HG02852 (cell line): ENCODE measurements around the gene STK10.

ENCODE experiments used
- ATAC-seq: cut with Tn5 transposase; IDR thresholded peaks from one replicate; pipeline ENCODE4 v1.9.1; 2021; ENCODE audit warnings: mild to moderate bottlenecking, moderate library complexity; ENCODE audit not compliant: unreplicated experiment

STK10 gene

GRCh38 chr5:172093559-172093958, 94.5 kb downstream of the STK10 start:
- no peak for ATAC-seq

GRCh38 chr5:172091956-172092732, 95.9 kb downstream of the STK10 start:
- no peak for ATAC-seq

DNA sequence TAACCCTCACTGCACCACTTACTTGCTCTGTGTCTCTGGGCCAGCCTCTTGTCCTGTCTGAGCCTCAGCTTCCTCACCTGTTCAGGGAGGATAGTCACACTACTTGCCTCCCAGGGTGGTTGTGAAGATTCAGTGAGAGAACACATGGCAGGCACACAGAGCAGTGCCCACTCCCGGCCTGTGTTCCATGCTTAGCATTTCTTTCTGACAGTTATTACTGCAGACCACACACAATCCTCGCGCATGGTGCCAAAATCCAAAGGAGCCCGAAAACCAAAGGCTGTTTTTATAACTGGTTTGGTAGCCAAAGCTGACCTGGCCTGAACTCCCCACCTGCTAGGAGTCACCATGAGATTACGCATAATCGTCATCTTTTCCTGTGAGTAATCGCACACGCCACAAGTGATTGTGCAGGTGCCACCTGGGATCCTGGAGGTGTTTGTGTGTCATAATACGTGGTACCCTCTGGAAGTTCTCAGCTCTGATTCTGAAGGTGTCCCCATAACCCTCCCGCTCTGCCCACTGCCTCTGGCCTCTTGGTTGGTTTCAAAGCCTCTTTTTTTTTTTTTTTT, 97.0 kb downstream of the STK10 start:
- no peak for ATAC-seq

GRCh38 chr5:172089298-172090117, 98.5 kb downstream of the STK10 start:
- ATAC-seq = no peak

DNA sequence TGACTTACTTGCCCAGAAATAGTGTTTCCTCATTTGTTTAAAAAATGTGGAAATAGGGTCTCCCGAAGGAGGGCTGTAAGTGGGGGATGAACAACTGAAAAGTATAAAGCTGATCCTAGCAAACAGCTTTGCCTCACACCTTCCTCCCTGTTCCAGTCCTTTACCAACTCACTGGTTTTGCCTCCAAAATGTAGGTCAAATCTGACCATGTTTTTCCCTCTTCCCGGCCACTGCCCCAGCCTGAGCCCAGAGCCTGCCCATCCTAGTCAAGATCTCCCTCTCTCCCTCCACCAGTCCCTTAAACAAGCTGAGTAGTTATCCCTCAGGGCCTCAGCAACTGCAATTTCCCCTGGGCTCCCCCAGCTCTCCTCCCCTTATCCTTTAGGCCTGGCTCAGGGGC, 99.2 kb downstream of the STK10 start:
- ATAC-seq = no peak

DNA sequence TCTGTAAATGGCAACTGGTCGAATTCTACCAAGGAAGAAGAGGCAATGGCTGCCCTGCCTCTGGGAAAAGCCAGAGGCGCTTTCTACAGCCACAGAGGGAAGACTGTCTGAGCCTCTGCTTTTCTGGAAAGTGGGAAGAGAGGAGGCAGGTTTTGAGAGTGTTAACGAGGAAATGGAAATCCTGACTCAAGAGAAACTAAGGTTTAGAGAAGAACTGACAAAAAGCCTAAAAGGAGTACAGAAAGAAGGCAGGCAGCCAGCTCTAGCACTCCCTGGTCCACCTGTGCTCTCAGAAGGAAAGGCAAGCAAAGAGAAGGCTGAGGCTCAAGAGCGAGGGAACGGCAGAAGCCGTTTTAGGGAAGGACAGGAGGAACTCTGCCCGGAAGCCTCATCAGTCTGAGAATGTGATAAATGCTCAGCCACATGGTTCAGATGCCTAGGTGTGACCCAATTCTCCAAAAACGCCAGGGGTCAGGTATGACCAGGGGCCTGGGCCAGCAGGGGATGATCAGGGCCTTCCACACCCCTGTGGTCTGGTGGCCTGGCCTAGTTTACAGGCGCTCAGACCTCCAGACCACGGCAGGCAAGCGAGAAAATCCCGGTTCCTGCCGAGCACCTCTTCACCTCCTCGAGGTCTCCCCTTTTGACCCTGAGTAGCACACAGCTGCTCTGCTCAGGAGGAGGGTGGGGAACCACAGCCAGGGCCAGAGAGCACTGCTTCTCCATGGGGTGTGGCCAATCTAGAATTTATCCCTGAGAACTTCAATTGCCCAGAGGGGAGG, 101.6 kb downstream of the STK10 start:
- no peak for ATAC-seq

DNA sequence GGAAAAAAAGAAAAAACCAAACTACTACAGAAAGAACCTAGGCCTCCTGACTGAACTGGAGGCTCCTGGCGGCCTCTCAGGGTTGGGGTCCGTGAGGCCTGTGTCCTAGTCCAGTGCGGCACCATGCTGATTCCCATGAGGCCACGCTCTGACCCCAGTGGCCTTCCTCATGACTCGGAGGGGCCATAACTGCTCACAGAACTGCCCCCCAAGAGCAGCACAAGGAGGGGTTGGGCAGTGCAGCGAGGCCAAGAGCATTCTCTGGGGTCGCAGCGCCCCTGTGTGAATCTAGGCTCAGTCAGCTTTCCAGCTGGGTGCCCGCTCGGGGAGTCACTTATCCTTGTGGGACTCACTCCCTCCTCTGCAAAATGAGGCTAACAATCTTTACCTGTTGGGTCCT, 102.3 kb downstream of the STK10 start:
- no peak for ATAC-seq

DNA sequence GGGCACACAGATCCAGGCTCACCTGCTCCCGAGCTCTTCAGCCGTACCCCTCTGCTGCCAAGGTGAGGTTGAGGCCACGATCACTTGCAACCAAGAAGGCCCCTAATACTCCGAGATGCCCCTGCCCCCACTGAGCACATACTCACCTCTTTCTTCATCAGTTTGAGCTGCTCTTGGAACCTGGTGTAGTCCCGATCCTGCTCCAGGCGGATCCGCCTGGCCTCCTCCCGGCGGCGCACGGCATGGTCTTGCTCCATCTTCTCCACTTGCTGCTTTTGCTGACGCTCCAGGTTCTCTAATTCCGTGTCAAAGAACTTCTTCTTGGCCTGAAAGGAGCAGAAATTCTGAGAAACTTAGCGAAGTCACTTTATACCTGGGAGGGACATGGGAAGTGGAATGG, 105.8 kb downstream of the STK10 start:
- ATAC-seq = no peak

- ATAC-seq = no peak
These were observed 108.1 kb downstream of the STK10 start for GRCh38 chr5:172079876-172080275.

- ATAC-seq = no peak
These were observed 109.2 kb downstream of the STK10 start for GRCh38 chr5:172078726-172079345.

DNA sequence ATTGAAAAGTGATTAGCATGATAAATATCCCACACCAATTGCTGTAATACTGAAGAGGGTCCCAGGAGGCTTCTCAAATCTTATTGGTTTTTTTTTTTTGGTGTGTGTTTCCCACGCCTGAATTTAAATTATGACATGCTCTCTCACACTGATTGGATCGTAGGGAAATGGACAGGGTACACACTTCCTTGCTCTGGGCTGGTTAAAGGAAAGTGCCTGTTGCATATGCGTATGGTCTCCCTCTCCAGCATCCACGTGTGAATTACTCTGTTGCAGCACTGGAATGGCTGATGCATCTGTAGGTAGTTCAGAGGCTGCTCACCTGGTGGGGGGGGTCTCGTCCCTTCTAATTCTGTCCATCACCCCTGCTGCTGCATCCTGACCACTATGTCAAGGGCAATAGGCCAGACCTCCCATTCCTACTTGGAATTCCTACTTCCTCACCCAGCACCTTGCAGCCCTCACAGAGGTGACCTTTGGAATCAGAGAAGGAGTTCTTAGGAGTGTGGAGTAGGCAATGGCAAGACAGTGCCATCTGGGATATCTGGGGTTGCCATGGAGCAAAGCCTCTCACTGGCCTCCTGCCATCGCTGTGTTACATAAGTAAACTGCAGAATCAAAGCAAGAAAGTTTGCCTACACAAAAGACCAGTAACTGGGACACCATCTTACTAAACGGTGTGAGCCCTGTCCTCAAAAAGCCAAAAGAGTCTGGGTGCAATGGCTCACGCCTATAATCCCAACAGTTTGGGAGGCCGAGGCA, 110.2 kb downstream of the STK10 start:
- ATAC-seq = no peak

GRCh38 chr5:172076761-172077244, 111.2 kb downstream of the STK10 start:
- ATAC-seq = no peak

DNA sequence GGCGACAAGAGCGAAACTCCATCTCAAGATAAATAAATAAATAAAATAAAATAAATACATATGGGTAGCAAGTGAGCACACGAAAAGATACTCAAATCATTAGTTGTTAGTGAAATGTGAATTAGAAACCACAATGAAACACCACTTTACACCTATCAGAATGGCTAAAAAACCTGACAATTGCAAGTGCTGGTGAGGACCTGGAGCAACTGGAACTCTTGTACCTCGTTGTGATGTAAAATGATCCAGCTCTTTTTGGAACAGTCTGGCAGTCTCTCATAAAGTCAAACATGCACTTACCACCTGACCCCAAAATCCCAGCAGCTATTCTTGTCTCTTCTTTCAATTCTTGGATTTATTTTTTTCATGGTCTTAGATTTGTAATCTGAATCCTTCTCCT, 112.4 kb downstream of the STK10 start:
- ATAC-seq = no peak

DNA sequence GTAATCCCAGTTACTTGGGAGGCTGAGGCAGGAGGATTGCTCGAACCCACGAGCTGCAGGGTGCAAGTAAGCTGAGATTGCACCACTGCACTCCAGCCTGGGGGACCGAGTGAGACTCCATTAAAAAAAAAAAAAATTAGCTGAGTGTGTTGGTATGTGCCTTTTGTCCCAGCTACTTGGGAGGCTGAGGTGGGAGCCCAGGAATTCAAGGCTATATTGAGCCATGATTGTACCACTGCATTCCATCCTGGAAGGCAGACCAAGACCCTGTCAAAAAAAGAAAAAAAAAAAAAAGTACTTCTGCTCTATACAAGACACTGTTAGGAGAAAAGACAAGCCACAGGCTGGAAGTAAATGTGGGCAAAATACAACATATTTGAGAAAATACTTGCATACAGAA, 113.1 kb downstream of the STK10 start:
- no peak for ATAC-seq

DNA sequence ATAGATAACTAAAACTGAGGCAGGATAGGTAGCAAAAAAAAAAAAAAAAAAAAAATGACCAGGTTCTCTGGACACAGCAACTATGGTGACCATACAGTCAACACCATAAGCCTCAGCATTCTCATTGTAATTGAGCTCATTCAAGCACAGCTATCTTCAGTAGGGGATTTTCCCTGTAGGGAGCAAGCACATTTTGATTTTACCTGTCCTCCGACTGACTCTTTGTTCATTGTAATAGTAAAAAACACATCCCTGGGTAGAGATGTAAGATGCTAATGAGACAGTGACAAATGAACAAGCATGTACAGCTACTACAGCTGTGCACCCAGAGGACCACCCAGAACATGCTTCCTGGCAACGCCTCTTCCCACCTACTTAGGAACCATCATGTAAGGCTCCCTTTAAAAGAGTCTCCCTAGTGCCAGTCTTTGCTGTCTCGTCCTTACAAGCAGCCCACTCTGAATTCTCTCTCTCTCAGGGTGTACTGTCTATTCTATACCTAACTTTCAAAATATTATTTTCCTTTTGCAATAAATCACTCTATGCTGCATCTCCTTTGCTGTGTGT, 116.6 kb downstream of the STK10 start:
- ATAC-seq = no peak

DNA sequence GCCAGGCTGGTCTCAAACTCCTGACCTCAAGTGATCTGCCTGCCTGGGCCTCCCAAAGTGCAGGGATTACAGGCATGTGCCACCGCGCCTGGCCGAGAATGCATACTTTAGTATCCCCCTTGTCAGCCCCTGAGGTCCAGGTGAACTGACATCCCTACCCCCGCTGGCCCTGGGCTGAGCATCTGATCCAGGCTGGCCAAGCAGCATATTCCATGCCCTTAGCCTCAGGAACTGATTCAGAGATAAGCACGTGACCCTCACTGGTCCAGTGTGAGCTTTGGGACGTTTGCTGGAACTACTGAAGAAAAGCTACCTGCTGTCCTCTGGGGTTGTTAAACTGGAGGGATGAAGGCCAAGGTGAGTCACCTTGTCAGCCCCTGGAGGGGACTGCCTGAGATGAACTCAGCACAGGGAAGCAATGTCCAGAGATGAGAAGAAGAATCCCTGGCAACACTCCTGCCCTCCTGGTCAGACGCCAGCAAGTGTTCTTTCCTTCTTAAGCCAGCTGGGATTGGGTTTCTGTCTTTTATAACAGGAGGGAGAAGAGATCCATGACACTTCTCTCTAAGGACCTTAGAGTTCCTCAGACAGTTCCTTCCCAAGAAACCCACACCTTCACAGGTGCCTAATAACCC, 122.5 kb downstream of the STK10 start:
- no peak for ATAC-seq

DNA sequence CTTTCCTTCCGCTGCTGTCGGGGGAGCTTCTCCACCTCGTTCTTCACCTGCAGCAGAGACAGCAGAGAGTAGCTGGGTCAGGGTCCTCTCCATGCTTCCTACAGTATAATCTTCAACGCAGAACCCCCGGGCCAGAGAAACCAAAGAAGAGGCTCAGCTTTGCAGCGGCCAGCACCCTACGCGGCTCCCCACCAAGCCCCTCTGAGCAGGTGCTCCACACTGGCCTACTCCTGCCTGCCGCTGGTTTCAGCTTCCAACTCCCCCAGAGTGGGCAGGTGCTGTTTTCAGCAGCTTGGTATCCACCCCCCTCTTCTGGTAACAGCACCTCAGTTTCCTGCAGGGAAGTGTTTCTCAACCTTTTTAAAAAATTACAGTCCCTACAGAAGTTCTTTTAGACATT, 123.3 kb downstream of the STK10 start:
- ATAC-seq = no peak

DNA sequence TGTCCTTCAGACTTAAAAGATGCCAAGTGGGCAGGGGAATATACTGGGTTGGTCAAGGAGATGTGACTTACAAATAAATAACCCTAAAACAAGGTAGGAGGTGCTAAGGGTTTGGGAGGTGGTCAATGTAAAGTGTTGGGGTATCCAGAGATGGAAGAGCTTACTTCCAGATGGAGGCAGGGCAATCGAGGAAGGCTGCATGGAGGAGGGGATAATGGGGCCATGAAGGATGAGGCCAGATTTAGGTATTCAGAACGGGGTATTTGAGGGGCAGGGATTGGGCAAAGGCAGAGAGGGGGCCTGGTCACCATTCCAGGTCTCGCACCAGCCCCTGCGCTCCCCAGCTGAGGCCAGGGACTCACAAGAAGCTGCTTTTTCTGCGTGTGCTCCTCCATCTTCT, 123.7 kb downstream of the STK10 start:
- ATAC-seq = no peak
